Measurements from ENCODE around the gene NBPF3.

DNA sequence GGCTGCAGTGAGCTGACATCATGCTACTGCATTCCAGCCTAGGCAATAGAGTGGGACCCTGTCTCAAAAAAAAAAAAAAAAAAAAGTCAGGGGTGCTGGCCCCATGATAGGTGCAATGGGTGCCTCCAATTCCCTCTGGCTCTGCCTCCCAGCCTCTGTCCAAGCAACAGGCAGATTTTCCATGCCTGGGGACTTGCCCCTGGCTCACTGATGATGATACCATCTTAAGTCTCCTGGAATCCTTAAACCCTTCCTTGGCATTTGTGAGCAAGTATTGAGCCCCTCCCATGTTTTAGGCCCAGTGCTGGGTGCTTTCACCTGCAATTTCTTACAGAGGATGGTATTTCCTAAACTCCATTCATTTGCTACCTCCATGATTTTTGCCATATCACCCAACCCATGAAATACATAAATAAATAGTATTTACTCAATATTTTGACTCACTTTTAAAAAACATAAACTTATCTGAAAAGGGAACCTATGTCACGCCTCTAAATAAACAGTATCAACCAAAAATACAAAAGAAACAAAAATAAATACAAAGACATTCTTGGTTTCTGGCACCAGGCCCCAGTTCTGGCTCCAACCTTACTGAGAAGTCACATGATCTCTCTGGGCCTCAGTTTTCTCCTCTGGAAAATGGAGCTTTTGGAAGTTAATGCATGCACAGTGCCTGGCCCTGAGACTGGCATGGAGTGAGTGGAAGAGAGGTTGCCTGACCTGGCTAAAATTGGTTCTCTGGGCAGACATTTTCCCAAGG is 67.8 kb downstream of the NBPF3 start:
- TF ChIP-seq ZNF70 (CRISPR knock-in tag; IDR thresholded peaks at IDR 0.05) = no peak
- TF ChIP-seq RARB (CRISPR knock-in tag; IDR thresholded peaks at IDR 0.05) = no peak
- TF ChIP-seq, protein P1, sequence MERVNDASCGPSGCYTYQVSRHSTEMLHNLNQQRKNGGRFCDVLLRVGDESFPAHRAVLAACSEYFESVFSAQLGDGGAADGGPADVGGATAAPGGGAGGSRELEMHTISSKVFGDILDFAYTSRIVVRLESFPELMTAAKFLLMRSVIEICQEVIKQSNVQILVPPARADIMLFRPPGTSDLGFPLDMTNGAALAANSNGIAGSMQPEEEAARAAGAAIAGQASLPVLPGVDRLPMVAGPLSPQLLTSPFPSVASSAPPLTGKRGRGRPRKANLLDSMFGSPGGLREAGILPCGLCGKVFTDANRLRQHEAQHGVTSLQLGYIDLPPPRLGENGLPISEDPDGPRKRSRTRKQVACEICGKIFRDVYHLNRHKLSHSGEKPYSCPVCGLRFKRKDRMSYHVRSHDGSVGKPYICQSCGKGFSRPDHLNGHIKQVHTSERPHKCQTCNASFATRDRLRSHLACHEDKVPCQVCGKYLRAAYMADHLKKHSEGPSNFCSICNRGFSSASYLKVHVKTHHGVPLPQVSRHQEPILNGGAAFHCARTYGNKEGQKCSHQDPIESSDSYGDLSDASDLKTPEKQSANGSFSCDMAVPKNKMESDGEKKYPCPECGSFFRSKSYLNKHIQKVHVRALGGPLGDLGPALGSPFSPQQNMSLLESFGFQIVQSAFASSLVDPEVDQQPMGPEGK (CRISPR knock-in tag; IDR thresholded peaks at IDR 0.05; ENCODE audit: borderline replicate concordance) = no peak
- no peak for TF ChIP-seq ZFP3 (CRISPR knock-in tag; IDR thresholded peaks at IDR 0.05)
- no peak for TF ChIP-seq ESRRG (CRISPR knock-in tag; IDR thresholded peaks at IDR 0.05)
- no peak for TF ChIP-seq ISL1 (CRISPR knock-in tag; IDR thresholded peaks at IDR 0.05)
